Superior temporal gyrus (tissue), 1 donor: ENCODE data around the gene RXRG.

ENCODE experiments used
- DNase-seq: peaks from one replicate; pipeline ENCODE4 v3.0.0-alpha.2; 2016; ENCODE audit errors: extremely low spot score

The RXRG gene

DNA sequence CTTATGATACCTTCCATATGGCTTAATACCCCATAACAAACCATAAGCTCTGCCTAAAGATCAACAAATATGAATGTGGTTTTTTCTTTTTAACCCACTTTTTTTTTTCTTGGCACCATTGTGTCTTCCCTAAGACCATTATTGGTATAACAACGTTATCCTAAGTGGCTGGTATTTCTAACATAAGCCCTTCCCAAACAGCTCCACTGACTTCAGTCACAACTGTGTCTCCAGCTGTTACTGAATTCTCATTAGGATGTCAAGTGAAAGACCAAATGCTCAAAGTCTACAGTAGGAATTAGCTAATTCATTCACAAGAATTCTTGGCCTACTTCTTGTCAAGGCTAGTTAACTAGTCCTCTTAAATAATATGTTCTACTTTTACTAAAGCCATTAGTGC, 4.2 kb upstream of the RXRG start:
- DNase-seq, result no peak

DNA sequence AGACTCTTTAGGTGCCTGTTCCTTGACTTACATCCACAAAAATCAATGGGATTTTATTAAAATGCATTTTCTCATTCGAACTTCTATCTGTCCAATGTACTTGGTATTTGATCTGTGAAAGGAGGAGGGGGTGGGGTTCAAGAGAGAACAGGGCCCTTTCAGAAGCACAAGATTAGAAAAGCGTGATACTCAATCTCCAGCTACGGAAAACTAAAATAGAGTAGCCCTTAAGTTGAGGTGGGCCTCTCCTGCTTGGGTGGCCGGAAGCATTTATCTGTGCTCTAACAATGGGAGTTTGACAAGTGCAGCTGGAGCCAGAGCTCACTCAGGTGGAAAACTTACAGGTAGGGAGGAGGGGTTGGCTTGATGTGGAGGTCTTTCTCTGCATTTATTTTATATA, 462 bp upstream of the RXRG start:
- DNase-seq, result no peak

DNA sequence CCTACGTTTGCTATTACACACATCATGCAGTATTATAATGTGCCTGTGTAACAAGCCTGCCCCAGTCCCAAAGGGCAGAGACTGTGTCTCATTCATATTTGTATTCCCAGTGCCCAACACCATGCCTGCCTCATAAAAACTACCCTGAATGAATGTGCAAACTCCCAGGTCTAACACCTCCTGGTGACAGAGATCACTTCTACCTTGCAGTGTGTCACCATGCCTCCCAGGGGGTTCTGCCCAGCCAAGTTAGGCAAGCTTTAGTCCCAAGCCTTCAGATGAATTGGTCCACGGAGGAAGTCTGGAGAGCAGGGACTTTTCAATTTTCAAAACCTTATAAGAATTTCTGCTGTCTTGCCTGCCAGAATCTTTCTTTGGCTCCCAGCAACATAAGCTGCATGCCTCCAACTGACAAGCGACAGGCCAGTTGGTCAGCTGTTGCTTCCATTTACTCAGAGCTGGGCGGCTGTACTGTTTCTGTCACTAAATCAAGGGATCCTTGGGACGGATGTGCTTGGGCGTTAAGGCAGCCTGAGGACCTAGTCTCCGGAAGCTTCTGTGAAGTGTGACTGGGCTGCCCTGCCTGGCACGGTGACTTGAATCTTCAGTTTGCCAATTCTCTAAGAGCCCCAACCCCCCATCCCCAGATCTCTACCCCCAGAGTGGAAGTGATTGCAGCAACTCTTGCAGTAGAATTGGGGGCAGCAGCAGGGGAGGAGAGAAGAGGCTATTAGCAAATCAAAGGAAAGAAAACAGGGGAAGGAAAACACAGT, 1.2 kb downstream of the RXRG start:
- DNase-seq, result peak; percentile 39

DNA sequence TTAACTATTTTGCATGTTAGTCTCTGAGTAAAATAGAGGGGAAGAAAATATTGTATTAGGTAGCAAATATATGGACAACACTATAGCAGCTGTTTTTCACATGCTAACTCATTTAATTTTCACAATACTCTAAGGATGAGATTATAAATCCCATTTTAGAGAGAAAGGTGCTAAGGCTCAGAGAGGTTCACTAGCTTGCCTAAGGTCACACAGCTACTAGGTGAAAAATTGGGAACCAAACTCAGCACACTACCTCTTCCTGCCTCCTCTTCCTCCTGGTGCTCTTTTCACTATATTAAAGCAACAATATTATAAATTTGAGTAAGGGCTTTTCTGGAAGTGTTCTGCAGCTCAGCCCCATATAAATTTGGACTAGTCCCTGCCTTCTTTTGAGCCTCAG, 2.3 kb downstream of the RXRG start:
- no peak for DNase-seq

DNA sequence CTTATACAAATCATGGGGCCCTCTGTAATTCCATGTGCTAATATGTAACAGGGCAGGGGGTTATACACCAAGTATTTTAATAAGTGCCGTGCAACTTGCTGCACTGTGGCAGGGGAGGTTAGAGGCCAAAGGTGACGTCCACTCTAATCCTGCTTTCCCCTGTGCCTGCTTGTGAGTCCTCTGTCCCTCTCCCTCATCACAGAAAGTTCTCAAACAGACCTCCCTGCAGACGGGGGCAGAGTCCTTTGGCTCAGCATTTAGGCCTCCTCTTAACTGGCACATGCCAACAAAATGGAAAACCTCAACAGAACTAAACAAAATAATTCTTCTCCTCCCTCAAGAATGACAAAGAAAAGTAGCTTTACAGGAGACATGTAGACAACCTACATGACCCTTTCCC, 2.9 kb downstream of the RXRG start:
- DNase-seq, result no peak

DNA sequence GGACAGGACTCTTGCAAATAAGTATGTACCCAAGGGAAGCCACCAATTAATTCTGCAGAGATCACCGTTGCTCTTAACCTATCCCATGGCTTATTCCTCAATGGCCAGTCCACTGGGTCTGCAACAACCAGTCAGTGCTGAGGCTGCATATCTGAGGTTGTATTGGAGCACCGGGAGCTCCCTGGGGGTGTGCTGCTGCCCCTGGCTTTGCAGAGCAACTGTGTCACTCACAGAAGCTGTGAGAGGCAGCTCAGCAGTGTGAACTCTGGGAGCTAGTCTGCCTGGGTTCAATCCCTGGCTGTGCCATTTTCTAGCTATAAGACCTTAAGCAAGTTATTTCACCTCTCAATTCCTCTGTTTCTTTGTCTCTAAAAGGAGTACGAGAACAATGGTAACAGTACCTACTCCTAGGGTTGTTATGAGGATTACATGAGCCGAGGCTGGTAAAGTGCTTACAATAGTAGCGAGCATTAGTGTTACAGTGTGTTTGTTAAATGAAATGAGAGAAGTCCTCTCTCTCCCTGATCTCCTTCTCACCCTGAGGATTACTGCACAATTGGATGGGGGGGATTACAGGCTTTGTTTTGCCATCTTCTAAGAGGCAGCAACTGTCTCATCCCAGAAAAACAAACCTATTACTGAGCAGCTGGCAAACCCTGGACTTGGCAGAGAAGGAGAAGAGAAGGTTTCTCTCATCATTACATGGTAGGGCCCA, 3.6 kb downstream of the RXRG start:
- no peak for DNase-seq

DNA sequence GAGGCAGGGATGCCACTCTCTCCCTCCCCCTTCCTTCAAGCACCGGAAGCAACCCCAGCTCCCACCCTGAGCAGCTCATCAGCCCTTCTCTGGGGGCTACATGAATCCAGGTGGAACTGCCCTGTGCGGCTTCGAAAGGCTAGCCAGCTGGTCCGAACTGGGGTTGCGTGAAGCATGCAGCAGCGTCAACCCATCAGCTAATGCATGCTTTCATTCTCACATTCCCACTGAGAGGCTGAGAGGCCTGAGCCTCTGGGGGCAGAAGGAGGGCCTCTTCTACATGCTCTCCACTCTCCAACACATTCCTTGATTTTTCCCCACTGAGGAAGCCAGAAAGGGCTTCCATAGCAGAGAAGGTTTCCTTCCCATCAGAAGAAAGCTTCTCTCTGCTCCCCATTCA, 5.6 kb downstream of the RXRG start:
- no peak for DNase-seq

DNA sequence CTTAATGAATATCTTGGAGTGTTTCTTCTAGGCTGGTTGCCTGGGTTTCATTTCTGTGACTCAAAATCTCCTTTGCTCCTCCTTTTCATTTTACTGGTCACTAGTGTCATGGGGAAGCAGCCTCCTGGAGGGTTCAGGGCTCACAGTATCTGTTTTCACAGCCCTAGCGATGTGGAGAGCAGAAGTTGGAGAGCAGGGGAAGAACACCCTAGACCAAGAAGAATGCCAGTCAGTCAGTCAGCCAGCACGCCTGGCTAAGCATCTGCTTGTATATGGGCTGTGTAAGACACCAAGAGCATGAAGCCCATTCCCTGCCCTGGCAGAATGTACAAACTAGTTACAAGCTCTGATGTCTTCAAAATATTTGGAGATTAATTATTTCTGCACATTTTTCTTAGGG, 7.9 kb downstream of the RXRG start:
- no peak for DNase-seq

DNA sequence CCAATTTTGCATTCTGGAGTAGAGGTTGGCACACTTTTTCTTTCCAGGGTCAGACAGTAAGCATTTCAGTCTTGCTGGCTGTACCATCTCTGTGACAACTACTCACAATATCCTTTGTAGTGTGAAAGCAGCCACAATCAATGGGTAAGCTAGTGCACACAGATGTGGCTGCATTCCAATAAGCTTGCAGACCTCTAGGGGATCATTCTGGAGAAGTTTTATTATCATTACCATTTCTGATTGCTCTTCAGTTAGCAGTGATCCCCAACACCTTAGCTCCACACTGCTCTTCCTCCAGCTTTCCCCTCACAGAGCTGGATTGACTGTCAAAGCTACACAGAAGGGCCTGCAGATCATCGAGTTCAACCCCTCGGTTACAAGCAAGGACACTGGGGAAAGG, 9.1 kb downstream of the RXRG start:
- no peak for DNase-seq

DNA sequence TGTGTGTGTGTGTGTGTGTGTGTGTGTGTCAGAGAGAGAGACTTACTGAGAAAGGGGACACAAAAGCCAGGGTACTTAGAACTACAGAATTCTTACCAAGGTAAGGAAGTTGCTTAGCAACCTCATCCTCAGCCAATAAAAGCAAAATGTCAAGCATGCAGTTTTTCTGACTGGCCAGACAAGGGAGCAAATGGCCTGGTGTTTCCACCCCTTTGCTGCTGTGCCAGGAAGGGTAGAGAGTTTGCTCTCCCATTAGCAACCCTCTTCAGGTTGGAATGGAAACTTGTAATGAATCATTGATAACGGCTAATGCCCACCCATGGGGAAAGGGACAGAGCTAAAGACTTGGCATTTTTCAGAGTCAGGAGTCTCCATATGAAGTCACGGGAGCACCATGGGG, 10.6 kb downstream of the RXRG start:
- peak; percentile 22 for DNase-seq

DNA sequence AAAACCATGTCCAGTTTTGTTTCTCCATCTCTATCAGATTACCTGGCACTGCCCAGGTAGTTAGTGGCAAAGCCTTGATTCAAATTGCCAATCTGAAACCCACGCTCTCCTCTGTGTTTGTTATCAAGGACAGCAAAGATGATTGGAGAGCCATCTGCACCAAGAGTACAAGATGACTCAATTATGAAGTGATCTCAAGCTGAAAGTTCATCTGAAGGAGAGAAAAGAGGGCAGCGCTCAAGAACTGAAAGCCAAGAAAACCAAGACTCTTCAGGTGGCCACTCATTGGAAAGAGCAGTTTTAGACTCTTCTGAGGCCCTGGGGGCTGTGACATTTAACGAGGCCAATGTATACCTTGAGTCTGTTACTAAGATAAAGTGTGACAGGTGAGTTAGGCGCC, 13.8 kb downstream of the RXRG start:
- no peak for DNase-seq

DNA sequence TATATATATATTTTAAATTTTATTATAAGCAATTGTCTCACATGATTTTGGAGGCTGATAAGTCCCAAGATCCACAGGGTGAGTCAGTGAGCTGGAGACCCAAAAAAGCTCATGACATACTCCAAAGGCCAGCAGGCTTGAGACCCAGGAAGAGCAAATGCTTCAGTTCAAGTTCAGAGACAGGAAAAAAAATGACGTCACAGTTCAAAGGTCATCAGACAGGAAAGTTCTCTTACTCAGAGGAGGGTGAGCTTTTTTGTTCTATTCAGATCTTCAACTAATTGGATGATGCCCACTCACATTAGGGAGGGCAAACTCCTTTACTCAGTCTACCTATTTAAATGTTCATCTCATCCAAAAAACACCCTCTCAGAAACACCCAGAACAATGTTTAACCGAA, 18.2 kb downstream of the RXRG start:
- DNase-seq, result no peak

DNA sequence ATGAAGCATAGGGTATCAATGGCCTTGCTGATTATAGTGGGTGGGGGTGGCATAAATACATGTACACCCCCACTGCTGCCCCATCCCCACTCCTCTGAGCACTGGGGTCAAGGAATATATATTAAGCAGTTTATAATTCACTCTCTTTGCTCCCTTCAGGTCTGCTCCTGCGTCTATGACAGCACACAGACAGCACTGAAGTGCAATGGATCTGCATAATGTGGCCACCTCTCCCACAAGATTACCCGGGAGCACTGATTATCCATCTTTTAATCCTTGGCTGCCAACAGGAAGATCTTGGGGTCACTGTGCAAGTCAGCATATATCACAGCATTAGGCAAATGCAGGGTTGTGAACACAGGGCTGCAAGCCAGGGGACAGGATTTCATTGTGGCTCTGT, 19.3 kb downstream of the RXRG start:
- no peak for DNase-seq

DNA sequence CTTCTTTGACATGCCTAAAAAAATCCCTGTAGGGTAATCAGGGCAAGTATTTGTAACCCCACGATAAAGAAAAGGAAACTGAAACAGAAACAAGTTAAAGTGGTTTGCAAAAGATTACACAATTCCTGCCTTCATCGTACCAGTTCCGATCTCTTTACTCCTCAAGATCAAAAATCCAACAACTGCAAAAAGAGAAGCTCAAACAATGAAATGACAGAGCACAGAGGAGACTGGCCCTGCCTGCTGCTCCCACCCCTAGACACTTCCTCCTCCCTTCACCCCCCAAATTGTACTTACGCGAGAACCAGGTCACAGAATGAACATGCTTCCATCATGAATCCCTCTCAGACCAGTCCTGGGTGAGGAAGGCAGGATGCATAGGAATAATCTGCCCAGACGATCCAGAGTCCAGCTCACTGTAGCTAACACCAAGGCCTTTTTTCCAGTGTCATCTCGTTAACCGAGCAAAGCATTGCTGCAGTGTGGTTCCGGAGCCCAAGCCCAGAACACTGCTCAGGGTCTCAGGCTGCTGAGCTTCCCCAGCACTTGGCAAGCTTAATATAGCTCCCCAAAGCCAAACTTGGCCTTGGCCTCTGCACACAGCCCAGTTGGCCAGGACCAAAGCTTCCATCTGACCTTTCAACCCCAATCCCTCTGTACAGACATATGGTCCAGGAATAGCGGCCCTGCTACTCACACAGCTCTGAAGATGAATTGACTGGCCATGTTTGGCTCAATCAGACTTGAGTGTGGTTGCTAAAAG, 20.3 kb downstream of the RXRG start:
- no peak for DNase-seq

DNA sequence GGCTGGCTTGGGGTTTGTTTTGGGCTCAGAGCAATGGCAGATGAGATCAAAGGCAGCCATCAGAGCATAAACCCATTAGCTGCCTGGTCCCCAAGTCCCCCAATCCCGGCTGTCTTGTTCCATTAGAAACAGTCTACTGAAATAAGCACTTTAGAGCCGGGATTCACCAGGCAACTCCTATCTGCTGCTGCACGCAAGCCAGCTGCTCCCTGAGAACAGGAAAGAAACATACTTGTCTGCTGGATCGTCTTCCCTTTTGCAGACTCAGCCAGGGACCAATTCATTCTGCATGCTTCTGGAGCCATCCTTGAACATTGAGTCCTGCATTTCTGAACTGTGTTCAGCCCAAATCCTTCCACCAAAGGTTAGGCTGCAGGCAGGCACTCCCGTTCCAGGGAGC, 21.8 kb downstream of the RXRG start:
- DNase-seq, result no peak

DNA sequence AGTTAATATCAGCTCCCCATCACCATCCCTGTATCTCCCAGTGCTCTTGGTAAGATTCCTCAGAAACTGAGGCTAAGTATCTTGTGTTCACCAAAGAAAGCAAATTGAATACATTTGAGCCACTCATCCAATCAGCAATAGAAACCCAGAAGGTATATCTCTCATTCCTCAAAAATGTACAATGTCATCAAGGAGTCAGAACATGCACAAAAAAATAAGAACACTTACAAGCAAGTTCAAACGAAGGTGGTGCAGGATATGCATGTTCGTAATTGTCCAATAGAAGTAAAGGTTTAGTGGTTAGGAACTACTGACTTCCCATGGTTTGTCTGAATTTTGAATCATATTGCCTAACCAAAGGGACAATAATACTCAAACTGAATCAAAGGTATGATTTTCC, 24.3 kb downstream of the RXRG start:
- no peak for DNase-seq

DNA sequence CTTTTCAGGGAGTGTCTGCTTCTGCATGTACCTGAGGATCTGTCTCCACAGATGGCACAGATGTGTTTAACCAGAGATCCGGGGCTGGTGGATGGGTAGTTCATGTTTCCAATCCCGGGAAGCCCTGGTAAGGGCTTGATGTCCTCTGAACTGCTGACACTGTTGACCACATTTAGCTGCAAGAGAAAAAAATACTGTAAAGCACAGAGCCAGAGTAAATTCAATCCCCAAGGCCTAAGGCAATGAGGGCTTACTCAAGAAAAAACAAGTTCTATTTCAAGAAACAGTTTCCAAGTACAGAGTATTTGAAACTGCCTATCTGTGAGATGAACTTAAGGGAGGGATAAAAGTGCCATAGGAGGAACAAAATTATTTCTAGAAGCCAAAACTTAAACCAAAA, 25.1 kb downstream of the RXRG start:
- DNase-seq, result no peak

DNA sequence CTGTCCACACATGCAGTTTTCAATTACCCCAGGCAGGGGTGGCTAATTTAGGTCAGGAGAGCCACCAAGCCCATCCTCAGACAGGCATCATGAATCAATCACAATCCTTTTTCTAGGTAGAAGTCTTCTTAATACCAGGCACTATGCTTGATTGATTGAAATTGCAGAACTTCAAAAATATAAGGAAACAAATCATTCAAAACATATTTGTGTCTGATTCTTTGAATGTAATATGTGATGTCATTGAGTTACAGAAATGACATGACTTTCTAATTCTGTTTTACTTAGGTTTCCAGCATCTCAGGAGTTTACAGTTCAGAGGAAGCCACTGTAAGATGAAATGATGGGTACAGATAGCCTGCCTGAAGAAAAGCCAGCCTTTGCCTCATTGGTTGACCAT, 26.7 kb downstream of the RXRG start:
- no peak for DNase-seq

DNA sequence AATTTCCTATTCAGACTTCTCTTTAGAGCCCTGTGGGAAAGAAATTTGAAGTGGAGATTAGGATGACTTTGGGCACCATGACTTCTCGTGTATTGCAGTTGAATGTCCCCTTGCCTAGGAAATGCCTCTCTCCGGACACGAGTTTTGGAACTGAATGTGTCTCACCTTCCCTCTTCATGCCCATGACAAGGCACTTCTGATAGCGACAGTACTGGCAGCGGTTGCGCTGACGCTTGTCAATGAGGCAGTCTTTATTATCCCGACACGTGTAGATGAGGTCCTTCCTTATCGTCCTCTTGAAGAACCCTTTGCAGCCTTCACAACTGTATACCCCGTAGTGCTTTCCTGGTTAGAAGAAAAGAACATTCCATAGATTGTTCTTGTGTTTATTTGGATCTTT, 28.1 kb downstream of the RXRG start:
- no peak for DNase-seq

DNA sequence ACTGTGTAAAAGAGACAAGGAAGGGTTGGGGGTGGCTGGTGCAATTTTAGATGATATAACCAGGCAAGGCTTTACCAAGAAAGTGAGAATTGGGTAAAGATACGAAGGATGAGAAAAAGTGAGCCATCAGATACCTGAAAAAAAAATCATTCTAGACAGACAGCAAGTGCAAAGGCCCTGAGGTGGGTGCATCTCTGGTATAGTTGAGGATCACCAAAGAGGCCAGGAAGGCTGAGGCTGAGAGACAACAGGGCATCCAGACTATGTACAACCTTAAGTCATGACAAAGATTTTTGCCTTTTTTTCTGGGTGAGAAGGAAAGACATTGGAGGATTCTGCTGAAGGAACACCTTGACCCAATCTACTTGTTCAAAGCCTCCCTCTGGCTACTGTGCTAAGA, 29.9 kb downstream of the RXRG start:
- no peak for DNase-seq

DNA sequence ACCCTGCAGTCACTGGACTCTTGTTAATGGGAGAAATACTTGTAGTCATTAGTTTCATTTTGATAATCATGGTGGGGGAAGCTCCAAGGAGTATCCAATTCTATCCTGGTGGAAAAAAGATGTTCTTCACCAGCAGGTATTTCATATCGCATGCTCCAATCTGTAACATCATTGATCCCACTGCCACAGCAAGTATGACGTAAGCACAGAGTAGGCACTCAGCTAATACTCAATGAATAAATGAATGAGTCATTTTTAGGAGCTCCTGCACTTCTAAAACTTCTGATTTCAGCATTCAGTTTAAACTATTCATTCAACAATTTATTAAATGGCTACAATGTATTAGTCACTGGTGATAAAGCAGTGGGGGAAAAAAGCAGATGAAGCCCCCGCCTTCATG, 30.3 kb downstream of the RXRG start:
- no peak for DNase-seq

DNA sequence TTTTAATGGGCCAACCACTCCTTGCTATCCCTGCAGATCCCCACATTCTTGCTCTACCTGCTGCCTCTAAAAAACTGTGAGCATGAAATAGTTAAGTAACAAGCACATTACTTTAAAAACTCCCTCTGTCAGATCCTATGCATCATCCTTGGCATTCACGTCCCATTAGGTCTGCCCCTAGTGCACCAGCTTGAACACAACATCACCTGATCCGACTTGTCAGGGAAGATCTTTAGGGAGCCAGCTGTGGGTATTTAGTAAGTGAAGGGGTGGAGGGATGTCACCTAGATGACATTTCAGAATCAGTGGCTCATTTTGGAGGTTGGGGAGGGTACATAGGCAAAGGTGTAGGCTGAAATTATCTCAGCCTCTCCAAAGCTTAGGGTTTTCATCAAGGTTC, 33.5 kb downstream of the RXRG start:
- DNase-seq, result no peak
